GM18505 (cell line): ENCODE results near the gene PIH1D1.

Experiments
- ATAC-seq: cut with Tn5 transposase; IDR thresholded peaks from one replicate; pipeline ENCODE4 v1.9.1; 2021; ENCODE audit not compliant: unreplicated experiment
- POLR2A ChIP-seq: IDR thresholded peaks from 4 replicates; pipeline ENCODE4 v1.6.1; 2011; ENCODE audit warnings: borderline replicate concordance; ENCODE audit not compliant: insufficient read depth, insufficient read length; ENCODE audit errors: extremely low read depth

Gene PIH1D1

GRCh38 chr19:49451430-49452181 lies at the start of gene PIH1D1:
Gene PIH1D1 (minus strand): TSS chr19:49451814. CDS start chr19:49451574, 240 bp downstream.
- peak; percentile 56 for ATAC-seq
- peak; percentile 70 for TF ChIP-seq POLR2A

- ATAC-seq = no peak
- TF ChIP-seq POLR2A = no peak
Observed at GRCh38 chr19:49499030-49499670, 47.5 kb upstream of the PIH1D1 start.

- no peak for TF ChIP-seq POLR2A
- no peak for ATAC-seq
Observed at GRCh38 chr19:49498475-49498874, 46.9 kb upstream of the PIH1D1 start.

- no peak for ATAC-seq
- no peak for TF ChIP-seq POLR2A
Observed at GRCh38 chr19:49497789-49498103, 46.1 kb upstream of the PIH1D1 start.

- TF ChIP-seq POLR2A = peak; percentile 57
Observed at GRCh38 chr19:49497047-49497788, 45.6 kb upstream of the PIH1D1 start.

GRCh38 chr19:49496574-49497008 lies 45.0 kb upstream of the PIH1D1 start:
- ATAC-seq = no peak
- TF ChIP-seq POLR2A = no peak

More at GRCh38 chr19:49497047-49497788, 45.6 kb upstream of the PIH1D1 start:
- no peak for ATAC-seq

GRCh38 chr19:49492573-49493405 lies 41.2 kb upstream of the PIH1D1 start:
- TF ChIP-seq POLR2A = peak; percentile 65
- no peak for ATAC-seq

GRCh38 chr19:49491804-49492572 lies 40.4 kb upstream of the PIH1D1 start:
- TF ChIP-seq POLR2A = no peak
- ATAC-seq = no peak

- no peak for ATAC-seq
- peak; percentile 18 for TF ChIP-seq POLR2A
Observed at GRCh38 chr19:49491030-49491803, 39.6 kb upstream of the PIH1D1 start.

- peak; percentile 24 for TF ChIP-seq POLR2A
- no peak for ATAC-seq
Observed at GRCh38 chr19:49490287-49491029, 38.8 kb upstream of the PIH1D1 start.

- peak; percentile 41 for TF ChIP-seq POLR2A
- ATAC-seq = no peak
Observed at GRCh38 chr19:49489601-49490167, 38.1 kb upstream of the PIH1D1 start.
